Vein endothelial cell (primary cell): ENCODE data around the gene LGALS3BP. TPM values are rescaled to one million over a fixed set of nuclear protein-coding genes. Genes with fewer than 3 reads are reported as not detected.

ENCODE experiments used
- total RNA-seq: library from RNA; depleted of rRNA; stranded (reverse); fragments of >200 nt; gene quantifications from 2 replicates; pipeline ENCODE4 v1.2.3, GENCODE V29; 2012

The LGALS3BP gene, protein sequence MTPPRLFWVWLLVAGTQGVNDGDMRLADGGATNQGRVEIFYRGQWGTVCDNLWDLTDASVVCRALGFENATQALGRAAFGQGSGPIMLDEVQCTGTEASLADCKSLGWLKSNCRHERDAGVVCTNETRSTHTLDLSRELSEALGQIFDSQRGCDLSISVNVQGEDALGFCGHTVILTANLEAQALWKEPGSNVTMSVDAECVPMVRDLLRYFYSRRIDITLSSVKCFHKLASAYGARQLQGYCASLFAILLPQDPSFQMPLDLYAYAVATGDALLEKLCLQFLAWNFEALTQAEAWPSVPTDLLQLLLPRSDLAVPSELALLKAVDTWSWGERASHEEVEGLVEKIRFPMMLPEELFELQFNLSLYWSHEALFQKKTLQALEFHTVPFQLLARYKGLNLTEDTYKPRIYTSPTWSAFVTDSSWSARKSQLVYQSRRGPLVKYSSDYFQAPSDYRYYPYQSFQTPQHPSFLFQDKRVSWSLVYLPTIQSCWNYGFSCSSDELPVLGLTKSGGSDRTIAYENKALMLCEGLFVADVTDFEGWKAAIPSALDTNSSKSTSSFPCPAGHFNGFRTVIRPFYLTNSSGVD
- total RNA-seq, result 0.76 and 2.3 TPM in 2 replicates

DNA sequence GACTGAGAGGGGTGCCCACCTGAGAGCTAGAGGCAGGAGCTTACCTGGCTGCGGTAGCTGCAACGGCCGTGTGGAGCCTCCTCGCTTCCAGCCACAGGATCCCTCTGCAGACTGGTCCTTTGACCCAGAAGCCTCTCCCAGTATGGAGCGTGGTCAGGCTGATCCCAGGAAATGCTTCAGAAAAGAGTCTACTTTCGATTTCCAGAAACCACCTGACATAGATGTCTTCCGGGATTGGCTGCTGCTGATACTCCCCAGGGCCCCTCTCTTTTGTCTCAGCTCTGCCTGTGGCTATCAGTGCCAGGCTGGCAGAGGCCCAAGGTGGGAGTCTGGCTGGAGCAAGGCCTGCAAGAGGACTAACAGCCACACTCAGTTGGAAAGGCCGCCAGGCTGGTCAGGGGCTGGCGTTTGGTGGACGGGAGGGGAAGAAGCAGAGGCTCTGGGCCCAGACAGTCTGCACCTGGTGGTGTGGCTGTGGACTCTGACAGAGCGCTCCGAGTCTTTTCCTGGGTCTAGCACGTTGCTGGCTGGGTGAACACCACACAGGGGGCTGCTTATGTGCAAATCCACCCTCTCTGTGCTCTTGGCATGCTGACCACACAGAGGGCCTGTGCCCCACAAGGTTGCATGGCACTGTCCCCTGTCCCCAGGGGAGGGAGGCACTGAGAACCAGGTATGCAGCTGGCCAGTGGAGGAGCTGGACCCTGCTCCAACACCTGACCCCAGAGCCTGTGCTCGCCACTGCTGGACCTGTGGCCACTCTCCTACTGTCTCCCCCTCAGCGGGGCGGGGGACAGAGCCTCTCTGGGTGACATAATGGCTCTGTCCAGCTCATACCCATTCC is at the start of gene LGALS3BP:
LGALS3BP (minus strand) TSS at position 144 of the 844 bp plus-strand sequence. CDS start 2,732 bp downstream, outside the sequence.

DNA sequence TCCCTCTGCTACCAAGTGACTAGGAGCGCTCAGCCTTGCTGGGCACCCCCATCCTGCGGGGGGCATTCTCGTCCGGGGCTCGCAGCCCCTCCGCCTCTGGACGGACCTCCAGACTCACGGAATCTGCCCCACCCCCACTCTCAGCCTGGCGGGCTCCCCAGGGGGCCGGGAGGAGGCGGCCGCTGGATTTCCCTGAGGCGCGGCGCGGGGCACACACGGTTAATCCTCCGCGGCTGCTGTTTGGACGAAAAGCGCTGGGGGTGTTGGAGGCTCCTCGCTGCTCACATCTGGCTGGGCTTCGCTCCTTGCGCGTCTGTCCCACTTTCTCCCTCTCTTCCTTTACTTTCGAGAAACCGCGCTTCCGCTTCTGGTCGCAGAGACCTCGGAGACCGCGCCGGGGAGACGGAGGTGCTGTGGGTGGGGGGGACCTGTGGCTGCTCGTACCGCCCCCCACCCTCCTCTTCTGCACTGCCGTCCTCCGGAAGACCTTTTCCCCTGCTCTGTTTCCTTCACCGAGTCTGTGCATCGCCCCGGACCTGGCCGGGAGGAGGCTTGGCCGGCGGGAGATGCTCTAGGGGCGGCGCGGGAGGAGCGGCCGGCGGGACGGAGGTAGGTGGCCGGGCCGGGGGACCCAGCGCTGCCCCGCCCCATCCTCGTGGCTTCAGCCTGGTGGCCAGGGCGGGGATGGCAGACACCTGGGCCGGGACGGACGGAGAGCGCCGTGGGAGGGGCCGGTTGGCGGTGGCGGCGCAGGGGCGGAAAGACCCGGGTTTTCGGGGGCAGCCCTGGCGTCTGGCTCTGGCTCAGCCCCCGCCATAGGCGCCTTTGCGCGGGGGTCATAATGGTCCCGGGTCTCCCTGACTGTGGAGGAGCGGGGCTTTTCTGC is 44.4 kb upstream of the LGALS3BP start, which contains the start of gene C1QTNF1:
C1QTNF1 (plus strand) TSS at position 284 of the 886 bp plus-strand sequence. CDS start 19,800 bp downstream, outside the sequence.

DNA sequence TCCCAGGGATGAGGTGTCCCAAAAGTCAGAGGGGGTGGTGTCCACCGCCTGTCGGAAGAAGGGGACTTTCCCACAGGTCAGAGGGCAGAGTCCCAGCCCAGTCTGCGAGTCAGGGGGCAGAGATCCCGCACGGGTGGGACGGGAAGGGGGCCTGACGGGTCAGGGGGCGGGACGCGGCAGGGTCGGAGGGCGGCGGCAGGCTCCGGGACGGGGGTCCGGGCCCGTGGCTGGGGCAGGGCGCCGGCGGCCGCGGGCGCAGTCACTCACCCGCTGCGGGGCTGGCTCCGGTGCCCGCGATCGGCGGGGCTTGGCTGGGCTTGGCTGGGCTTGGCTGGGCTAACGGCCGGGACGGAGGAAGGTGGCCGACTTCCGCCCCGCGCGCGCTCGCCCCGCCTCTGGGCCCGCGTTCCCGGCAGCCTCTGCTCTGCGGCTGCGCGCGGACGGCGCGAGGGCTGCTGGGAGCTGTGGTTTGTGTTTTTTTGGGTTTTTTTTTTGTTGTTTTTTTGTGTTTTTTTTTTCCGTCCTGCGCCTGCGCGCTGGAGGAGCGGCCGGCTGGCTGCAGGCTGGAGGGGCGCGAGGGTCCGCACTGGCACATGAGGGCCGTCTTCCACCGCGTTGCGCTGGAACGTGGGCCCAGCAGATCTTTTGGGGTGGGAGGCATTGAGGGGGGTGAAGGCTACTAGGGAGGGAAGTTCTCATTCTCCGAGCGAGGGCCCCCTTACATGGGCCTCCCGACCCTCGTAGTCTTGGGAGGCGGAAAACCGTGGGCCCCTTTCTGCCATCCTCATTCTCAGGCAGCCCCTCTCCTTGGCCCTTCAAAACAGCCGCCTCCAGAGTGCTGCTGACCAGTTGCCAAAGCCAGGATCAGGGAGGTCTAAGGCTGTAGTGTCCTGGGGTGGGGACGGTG is 29.9 kb upstream of the LGALS3BP start, which contains the start of gene CANT1:
CANT1 (minus strand) TSS at position 368 of the 907 bp plus-strand sequence. CDS start 12,142 bp downstream, outside the sequence.

DNA sequence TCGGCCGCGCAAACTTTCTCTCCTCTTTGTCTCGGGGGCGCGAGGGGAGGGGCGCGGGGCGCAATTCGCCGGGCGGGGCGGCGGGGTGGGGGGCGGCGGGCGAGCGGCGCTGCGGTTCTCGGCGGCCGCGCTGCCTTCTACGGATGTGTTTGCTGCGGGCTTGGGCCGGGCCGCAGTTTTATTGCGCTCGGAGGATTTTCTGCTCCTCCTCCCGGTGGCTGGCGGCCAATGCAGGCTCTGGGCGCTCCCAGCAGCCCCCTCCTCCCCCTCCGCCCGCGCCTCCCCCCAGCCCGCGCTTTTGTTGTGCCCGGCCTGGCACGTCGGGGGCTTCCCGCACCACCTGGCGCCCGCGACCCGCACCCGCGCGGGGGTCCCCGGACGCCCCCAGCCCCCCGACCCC is 54.5 kb downstream of the LGALS3BP start, which contains the start of gene TIMP2:
TIMP2 (minus strand) TSS at position 154 of the 400 bp plus-strand sequence. CDS start 299 bp downstream, outside the sequence.

Other genes starting within 250 kb of the LGALS3BP start
- gene CYTH1, start 197.7 kb downstream of the LGALS3BP start, total RNA-seq, result 53.9 and 61.8 TPM in 2 replicates
- gene USP36, start 139.1 kb downstream of the LGALS3BP start, total RNA-seq, result 36.9 and 42.5 TPM in 2 replicates
- gene CEP295NL, start 76.7 kb downstream of the LGALS3BP start, total RNA-seq, result 2.3 and 3.0 TPM in 2 replicates
- 102 and 140 TPM in 2 replicates for gene TIMP2, start 54.5 kb downstream of the LGALS3BP start, total RNA-seq
- gene CANT1, start 29.8 kb upstream of the LGALS3BP start, total RNA-seq, result 78.3 and 96.4 TPM in 2 replicates
- 2.9 and 4.3 TPM in 2 replicates for gene C1QTNF1, start 44.2 kb upstream of the LGALS3BP start, total RNA-seq
- 12.4 and 15.7 TPM in 2 replicates for gene ENGASE, start 94.9 kb upstream of the LGALS3BP start, total RNA-seq